AML-193 (cell line): Measurements from ENCODE around the gene COASY.

Source experiments
- DNase-seq, 2 experiments: peaks; one replicate each; lab custom pipeline; 2025; lab: John Stamatoyannopoulos, UW

COASY gene

DNA sequence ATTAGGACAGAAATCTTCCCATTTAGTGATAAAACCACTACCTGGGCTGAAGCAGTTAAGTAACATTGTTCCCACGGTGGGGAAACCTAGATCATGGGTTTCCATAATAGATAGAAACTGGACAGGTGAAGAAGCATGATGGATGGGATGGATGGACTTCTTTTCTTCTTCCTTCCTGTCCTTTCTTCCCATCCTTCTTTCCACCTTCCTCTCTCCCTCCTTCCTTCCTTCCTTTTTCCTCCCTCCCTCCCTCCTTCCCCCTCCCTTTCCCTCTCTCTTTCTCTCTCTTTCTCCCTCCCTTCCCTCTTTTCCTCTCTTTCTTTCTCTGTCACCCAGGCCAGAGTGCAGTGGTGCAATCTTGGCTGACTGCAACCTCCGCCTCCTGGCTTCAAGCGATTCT, 12.5 kb downstream of the COASY start:
- DNase-seq: no peak

DNA sequence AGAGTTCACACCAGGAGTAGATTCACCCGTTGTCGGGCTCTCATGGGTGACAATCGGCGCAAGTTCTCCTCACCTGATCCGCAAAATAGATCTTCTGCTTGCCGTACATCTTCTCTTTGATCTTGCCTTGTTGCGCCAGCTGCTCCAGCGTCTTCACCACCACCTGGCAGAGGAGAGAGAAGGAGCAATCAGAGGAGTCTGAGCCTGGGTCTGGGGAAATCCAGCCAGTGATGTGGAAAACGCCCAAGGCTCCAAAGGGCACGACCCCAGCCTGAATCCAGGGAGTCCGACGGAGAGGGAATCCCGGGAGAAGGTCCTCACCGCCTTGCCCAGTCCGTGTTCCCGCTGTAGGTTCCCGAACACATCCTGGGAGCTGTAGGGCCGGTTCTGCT, 15.2 kb downstream of the COASY start:
- no peak for DNase-seq

DNA sequence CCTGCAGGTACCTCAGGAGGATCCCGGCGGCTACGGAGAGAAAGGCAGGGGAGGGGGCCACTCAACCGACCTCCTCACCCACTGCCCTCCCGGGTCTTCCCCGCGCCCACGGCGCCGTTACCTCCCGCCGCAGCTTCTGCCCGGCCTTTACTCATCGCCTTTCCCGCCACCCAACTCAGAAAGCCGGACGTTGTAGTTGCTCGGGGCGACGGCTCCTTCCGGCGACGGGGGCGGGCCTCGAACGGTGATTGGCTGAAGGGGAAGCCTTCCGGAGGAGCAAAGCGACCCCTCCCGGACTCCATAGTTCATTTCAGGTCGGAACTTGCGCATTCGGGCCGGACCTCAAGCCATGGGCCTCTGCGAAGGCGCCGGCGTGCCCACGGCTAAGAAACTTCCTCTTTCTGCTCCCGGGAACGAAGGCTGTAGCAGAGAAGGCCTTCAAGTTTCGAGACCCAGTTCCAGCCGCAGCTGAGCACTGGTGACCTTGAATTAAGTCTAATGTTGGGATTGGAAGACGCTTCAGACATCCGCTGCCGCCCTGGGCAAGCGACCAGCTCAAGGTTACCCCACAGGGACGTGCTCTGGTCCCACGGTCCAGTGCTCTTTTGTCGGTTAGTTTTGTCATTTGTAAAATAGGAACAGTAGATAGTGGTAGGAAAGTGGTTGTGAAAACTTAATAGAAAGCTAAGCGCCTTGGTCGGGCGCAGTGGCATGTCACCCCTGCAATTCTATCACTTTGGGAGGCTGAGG, 15.8 kb downstream of the COASY start, which contains the start of gene PSMC3IP:
Gene PSMC3IP (minus strand): TSS at position 198 of the 750 bp plus-strand sequence. CDS start 43 bp downstream, at position 155.
- DNase-seq: peak; percentile 98

DNA sequence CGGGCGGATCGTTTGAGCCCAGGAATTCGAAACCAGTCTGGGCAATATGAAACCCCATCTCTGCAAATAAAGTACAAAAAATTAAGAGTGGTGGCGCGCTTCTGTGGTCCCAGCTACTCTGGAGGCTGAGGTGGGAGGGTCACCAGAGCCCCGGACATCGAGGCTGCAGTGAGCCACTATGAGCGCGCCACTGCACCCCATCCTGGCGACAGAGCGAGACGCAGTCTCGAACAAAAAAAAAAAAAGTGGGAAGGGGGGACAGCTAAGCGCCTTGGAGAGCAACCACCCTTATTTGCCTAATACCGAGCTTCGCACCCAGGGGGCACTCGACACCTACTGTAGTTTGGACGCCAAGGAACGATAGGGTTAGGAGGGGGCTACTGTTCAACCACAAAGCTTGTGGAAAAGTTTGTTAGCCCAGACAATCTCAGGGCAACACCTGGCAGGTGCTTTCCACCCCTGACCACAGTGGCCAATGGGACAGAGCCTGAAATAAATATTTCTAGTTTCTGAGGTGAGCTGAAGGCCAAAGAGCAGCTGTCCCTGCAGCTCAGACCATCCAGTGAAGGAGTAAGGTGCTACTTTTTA, 16.4 kb downstream of the COASY start:
- DNase-seq: peak; percentile 92 to 93

DNA sequence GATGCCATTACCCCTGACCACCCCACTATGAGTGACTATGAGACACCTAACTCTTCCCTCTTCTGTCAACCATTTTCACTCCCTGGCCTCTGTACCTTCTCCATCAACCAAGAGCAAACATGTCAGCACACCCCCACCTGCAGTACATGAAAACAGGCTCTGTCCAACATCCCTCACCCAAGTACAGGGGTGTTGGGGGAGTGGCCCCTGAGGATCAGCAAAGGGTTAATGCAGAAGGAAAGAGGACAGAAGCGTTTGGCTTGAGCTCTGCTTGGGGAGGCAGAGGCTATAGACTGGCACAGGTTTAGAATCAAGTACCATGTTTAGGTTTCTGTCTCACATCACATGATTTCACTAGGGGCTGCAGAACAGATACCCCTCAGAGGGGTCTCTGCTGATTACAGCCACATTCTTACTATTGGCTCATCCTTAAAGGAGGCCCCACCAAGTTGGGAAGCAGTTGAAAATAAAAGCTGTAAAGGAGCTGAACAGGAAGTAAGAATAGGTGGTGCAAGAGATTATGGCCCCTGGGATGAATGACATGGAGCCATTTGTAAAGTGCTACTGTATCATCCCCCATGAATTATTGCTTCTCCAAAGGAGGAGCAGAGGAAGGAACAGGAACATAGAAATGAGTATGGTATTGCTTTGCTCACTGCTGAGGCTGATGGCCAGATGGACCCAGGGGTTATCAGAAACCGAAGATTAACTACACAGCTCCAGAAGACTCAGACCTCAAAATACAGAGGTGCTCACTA, 18.0 kb downstream of the COASY start:
- no peak for DNase-seq

DNA sequence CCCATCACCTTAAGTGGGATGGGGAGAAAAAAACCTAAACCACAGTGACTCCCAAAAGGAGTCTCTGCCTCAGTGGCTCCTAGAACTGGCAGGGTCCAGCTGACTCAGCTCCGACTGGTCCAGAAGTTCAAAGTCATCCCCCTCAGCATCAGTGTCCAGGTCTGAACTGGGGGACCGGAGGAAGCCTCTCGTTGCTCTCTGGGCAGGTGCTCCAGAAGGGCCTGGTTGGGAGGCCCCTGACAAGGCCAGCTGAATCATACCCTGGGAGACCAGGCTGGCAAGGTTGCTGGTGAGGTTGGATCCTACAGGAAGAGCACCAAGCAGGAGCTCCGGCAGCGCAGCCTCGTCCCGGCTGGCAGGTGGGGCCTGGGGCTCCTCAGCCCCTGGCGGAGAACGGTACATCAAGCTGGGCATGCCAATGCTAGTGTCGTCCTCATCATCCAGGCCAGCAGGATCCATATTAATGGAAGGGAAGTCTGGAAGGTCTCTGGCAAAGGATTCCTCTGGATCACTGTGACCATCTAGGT, 19.9 kb downstream of the COASY start:
- no peak for DNase-seq

DNA sequence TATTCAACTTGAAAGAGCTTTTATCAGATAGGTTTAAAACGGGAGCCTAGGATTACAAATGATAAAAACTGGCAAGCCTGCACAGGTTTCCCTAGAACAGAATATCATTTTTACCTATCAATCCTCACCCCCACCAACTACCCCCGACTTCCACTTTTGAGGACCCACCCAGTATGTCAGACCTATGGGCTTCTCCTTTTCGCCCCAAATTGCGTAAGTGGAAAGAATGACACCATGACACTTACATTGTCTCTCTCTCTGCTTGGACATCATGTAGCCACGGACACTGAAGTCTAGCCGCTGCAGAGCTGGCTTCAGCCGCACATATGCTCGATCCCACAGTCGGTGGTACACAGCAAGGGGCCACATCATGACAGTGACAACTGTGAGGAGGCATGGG, 22.9 kb downstream of the COASY start:
- DNase-seq: peak; percentile 31 to 49

DNA sequence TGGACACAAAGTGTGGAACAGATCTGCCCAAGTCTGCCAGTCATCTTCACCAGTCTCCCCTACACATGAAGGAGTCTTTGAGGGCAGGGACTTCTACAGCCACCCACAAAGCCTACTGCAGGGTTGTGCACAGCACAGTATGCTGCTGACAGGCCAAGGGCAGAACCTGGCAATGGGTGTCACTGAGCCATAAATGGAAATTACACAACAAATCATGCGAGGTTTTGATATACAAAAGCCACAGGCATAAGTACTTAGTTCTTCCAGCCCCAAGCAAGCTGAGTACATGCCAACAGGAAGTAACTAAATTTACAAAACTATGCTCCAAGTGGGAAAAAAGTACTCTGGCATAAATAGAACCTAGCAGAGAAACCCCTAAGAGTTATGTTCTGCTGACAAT, 23.4 kb downstream of the COASY start:
- DNase-seq: peak in 1 of 2 experiments; percentile 11

DNA sequence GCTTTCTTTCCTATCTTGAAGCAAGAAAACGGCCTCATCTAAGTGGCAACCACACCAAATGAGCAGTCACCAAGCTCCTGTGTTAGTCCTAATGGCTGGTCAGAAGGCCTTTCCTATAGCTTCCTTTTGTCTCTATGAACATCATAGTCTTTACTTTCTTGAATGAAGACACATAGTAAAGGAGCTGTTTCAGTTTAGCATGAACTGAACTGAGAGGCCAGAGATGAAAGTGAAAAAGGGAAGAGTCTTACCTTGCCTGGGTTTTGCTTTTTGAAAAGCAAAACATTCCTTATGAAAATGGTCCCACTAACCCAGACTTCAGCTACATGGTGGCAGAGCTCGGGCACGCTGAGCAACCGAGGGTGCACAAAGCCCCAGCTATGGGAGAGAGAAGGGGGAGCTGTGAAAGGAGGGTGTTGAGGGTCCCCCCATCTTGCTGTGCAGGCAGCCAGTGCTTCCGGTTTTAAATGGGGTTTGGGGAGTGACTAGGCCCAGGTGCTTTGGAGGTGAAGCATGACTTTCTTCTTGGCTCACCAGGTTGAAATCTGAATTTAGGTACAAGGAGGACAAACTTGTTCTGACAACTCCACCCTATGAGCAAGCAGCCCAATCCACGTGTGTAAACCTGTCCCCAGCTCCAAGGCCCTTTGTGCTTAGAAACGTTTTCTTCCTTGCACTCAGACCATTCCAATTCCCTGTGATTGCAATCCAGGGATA, 24.7 kb downstream of the COASY start:
- DNase-seq: no peak

DNA sequence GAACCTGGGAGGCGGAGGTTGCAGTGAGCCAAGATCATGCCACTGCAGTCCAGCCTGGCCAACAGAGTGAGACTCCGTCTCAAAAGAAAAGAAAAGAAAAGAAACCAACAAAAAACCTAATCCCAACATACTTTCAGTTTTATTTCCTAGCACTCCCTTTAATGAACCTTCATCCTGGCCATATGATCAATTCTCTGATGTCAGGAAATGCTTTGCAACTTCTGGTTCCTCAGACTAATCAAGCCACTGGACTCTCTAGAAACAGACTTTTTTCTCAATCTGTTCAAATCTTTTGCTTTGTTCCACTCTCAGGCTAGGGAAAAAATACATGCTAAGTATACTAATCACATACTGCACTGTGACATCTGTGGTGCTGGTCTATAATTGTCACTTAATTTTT, 28.9 kb downstream of the COASY start:
- no peak for DNase-seq

DNA sequence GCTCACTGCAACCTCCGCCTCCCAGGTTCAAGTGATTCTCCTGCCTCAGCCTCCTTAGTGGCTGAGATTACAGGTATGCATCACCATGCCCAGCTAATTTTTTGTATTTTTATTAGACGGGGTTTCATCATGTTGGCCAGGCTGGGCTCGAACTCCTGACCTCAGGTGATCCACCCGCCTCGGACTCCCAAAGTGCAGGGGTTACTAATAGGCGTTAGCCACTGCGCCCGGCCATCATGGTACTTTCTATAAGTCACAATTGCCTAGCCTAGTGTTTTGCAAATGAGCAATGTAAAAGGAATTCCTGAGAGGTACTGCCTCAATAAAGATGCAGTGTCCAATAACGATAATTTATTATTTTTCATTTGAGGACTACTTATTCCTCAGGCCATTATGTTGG, 29.5 kb downstream of the COASY start:
- DNase-seq: no peak

DNA sequence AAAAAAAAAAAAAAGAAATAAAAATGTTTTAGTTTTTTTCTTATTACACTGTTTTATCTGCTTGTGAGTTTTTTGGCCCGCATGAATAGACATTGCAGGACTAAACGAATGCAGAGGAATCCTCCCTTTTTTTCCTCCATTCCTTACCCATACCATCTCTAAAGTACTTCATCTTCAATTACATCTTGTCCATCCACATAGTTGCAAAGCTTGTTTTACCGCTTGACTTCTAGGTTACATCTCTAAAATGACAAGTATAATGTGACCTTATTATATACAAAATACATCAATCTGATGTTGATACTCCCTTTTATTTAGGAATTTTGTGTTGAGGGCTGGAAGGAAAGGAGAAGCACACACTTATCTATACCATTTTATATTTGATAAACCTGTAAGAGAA, 34.4 kb downstream of the COASY start:
- DNase-seq: no peak

DNA sequence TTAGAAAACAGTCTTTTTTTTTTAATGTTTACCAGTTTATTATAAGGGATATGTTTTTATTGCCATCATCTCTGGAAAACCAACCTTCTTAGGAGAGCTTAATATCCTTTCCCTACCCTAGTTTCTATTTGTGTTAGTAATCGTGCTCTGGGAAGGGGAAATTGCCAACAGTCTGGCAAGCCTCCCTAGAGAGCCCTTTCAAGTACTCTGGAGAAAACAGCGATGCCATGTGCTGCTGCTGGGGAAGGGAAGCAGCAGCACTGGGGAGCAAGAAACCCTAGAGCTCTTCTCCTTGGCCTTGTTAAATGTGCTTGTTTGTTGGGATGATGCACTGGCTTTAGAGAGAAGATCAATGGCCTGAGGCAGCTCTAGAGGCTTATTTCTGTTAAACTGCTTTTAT, 37.0 kb downstream of the COASY start:
- DNase-seq: no peak

DNA sequence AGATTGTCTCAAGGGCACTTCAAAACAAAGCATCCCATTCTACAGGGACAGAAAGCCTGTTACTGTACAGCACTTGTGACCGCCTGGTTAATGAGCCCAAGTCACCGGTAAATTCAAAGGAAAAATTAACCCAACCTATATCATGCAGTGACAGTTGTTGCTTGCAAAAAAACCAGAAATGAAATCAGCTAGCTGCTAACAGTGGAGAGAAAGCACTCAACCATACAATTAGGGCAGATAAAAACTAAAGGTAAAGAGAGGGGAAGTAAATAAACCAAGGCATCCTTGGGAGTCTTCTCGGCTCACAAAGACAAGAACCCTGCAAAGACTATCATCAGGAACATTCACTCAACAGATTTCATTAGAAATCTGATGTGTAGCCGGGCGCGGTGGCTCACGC, 41.4 kb downstream of the COASY start:
- no peak for DNase-seq

DNA sequence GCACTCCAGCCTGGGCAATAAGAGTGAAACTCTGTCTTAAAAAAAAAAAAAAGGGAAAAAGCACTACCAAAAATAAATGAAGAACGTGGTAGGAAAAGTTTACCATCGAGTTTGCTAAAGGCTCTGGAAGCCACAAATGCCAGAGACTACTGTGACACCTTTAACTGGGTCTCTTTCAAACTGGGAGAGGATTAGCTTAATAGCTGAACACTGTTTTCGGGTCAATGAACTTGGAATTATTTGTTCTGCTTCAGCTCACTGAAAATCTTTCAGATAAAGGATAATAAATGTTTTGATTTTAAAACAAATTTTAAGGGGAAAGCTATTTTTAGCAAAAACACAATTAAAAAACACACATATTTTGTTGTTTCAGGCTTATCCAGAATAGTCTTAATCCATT, 45.8 kb downstream of the COASY start:
- no peak for DNase-seq

DNA sequence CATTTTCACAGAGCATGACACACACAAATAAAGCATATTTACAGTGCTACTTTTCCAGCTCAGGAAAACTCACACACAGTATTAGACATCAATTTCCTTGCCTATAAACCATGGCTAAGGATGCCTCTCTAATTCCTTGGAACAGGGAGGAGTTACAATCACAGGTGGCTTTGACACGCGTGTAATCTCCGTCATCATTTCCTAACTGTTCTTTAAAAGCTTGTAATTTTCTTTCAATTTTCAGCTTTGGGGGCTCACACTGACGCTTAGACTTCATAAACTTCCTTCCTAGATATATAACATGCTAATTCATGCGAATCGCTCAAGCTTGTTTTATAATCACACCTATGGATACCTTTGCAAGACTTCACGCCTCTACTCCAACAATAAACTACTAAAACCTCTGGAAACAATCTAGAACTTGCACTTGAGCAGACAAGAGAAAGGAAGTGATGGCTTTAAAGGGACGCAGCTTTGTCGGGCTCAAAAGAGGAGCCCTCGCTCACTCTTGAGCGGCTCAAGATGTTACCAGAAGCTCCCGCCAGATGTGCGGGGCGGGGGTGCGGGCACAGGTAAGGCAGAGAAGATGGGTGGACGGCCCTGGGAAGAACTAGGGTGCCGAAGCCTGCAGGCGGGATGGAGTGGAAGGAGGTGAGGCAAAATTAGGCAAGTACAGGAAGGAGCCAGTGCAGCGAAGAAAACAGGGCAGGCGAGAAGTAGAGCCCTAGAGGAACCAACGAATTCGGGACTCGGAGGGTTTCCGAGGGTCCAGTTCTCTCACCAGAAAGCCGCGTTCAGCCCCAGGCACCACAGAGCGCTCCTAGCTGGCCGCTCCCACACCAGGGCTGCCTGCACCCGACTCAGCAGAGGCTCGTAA, 46.6 kb downstream of the COASY start:
- no peak for DNase-seq

DNA sequence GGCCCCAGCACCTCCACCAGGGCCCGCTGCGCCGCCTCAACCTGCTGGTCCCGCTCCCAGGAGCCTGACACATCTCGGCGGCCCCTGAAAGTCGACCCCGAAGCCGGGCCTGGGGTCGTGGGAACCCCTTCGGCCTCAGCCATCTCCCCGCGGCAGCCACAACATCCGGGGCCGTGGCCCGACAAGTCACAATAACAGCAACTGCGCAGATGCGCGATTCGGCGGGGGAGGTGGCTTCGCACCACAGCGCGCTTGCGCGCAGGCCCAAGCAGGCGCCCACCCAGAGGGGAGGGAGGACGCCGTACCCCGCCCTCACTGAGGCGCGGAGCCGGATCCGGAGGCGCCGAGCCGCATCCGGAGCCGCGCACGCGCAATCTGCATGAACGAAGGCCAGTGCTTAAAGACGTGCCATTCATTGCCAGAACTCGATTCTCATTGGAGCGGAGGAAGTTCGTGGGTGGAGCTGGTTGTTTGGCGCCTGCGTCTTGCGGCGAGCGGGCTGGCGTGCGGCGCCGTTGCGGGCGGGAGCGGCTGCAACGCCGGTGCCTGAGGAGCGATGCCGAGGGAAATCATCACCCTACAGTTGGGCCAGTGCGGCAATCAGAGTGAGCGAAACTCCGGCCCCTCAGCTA, 47.4 kb downstream of the COASY start, which contains the start of the genes RETREG3 and TUBG1:
Gene RETREG3 (minus strand): TSS at position 193 of the 632 bp plus-strand sequence. CDS start 50 bp downstream, at position 143.
Gene TUBG1 (plus strand): TSS at position 502 of the 632 bp plus-strand sequence. CDS start 55 bp downstream, at position 557.
- peak; percentile 99 to 100 for DNase-seq

DNA sequence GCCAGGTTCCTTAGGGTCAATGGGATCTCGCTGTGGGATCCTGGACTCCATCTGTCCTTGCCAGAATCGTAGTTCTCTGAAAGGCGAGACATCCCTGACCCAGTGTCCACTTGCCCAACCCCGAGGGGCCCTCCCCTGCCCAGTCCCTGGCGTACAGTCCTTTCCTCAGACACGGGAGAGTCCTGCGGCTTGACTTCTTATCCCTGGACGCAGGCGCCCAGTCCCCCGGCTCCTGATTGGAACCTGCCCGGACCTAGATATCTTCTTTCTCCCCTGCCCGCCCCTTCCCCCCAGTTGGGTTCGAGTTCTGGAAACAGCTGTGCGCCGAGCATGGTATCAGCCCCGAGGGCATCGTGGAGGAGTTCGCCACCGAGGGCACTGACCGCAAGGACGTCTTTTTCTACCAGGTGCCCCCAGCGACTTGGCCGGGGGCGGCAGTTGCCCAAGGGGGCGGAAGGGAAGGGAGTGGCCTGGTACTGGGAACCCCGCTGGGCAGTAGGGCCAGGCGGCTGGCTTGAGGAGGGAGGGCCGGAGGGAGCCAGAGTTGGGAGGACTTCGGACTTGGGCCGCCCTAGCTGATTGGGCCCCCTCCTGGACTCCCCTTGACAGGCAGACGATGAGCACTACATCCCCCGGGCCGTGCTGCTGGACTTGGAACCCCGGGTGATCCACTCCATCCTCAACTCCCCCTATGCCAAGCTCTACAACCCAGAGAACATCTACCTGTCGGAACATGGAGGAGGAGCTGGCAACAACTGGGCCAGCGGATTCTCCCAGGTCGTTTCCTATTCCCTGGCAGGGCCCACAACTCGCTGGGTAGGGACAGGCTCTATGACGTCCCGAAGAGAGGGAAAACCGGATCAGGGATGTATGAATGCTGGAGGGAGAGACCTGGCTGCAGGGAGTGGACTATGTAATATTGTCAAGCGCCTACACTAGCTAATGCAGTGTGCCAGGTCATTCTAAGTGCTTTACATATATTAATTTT, 48.2 kb downstream of the COASY start:
- peak in 1 of 2 experiments; percentile 61 for DNase-seq

DNA sequence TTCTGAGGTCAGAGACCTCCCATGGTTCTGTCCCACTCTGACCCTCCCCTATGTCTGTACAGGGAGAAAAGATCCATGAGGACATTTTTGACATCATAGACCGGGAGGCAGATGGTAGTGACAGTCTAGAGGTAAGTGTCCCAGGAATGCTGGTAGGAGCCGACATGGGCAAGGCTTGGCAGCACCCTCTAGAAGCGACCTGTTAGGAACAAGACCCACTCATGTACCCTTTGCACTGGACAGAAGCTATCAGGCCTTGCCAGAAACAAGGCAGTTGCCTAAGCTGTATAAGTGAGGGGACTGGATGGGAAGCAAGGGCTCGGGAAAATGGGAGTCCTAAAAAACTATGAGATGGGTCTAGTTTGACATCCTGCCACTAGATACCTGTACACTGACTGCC, 50.1 kb downstream of the COASY start:
- no peak for DNase-seq
